Measurements from ENCODE around the gene FAM151A. TPM values are rescaled to one million over a fixed set of nuclear protein-coding genes. Genes with fewer than 3 reads are reported as not detected.

The FAM151A gene
- total and polyA plus RNA-seq, 2 experiments from 2014 or later = 0.10 TPM; not detected in 1

- Mint-ChIP-seq H3K27ac (no peak overlapping the region; the same call in 1 of the 2 replicates), H3K36me3 (ENCODE audit: low read depth) (no peaks in the 10 kb centered on the region), H3K27me3 (ENCODE audit: insufficient read depth, low read depth, poor library complexity) (peaks cover 12% of the 10 kb centered on the region), H3K9me3 (no peaks in the 10 kb centered on the region), H3K4me1 (peaks cover 25% of the 10 kb centered on the region), H3K4me3 (no peak overlapping the region)
- TF ChIP-seq ETS1 (IDR thresholded peaks at IDR 0.05) (no peak), REST (IDR thresholded peaks at IDR 0.05; ENCODE audit: unreplicated experiment) (no peak), ZNF114 (CRISPR knock-in tag; IDR thresholded peaks at IDR 0.05) (no peak), ZNF331 (CRISPR knock-in tag; IDR thresholded peaks at IDR 0.05; ENCODE audit: low read depth) (no peak), ZNF462 (CRISPR knock-in tag; IDR thresholded peaks at IDR 0.05) (no peak), CTCF (conservative IDR thresholded peaks at IDR 0.05; ENCODE audit: low read depth in 2 of 2) (no peak), CREB1 (CRISPR knock-in tag; IDR thresholded peaks at IDR 0.05; ENCODE audit: low read depth) (no peak), STAT1 (IDR thresholded peaks at IDR 0.05; ENCODE audit: unreplicated experiment) (no peak), EZH2phosphoT487 (IDR thresholded peaks at IDR 0.05; ENCODE audit: unreplicated experiment) (no peak), EZH2 (IDR thresholded peaks at IDR 0.05; ENCODE audit: low read depth, unreplicated experiment) (no peak), NANOG (IDR thresholded peaks at IDR 0.05; ENCODE audit: borderline replicate concordance) (no peak), JUNB (IDR thresholded peaks at IDR 0.05; ENCODE audit: unreplicated experiment) (no peak), POLR2AphosphoS5 (IDR thresholded peaks at IDR 0.05; ENCODE audit: low read depth) (no peak)
- Histone ChIP-seq H3K36me3 (ENCODE audit: insufficient read depth) (no peaks in the 10 kb centered on the region), H3K4me1 (ENCODE audit: insufficient read depth) (peaks cover 4% of the 10 kb centered on the region; the same call in 1 of the 2 replicates), H3F3A (replicated peaks; ENCODE audit: low read depth) (no peaks in the 10 kb centered on the region), H3K79me2 (replicated peaks; ENCODE audit: insufficient read depth) (no peaks in the 10 kb centered on the region), H3K27ac (ENCODE audit: low read depth) (no peak overlapping the region), H4K20me1 (replicated peaks; ENCODE audit: insufficient read depth) (no peaks in the 10 kb centered on the region), H2AFZ (no peak overlapping the region), H3K4me2 (no peak overlapping the region), H3K27me3 (ENCODE audit: insufficient read depth) (no peaks in the 10 kb centered on the region), H3K4me3 (no peak overlapping the region), H3K9me2 (ENCODE audit: insufficient read depth) (no peaks in the 10 kb centered on the region)
- DNase-seq (ENCODE audit: low spot score) = no peak
- no peak for ATAC-seq
Observed at GRCh38 chr1:54606096-54606989, 17.0 kb downstream of the FAM151A start.

All from GM23338 (cell line).